ENCODE measurements around the gene ARID5B.

Gene ARID5B

GRCh38 chr10:61991166-61991565 is 89.7 kb downstream of the ARID5B start:
- no peak for DNase-seq (ENCODE audit: low read depth, low spot score)

- DNase-seq (ENCODE audit: low read depth, low spot score) = no peak
Measured at GRCh38 chr10:61992059-61992460, 90.6 kb downstream of the ARID5B start.

- DNase-seq (ENCODE audit: low read depth, low spot score) = no peak
Measured at GRCh38 chr10:61992671-61993668, 91.5 kb downstream of the ARID5B start.

GRCh38 chr10:61993711-61994401 is 92.4 kb downstream of the ARID5B start:
- no peak for DNase-seq (ENCODE audit: low read depth, low spot score)

GRCh38 chr10:61994405-61995219 is 93.1 kb downstream of the ARID5B start:
- no peak for DNase-seq (ENCODE audit: low read depth, low spot score)

GRCh38 chr10:61995220-61995503 is 93.7 kb downstream of the ARID5B start:
- no peak for DNase-seq (ENCODE audit: low read depth, low spot score)

- no peak for DNase-seq (ENCODE audit: low read depth, low spot score)
Measured at GRCh38 chr10:61998937-61999336, 97.4 kb downstream of the ARID5B start.

- no peak for DNase-seq (ENCODE audit: low read depth, low spot score)
Measured at GRCh38 chr10:62000037-62000603, 98.6 kb downstream of the ARID5B start.

- DNase-seq (ENCODE audit: low read depth, low spot score) = no peak
Measured at GRCh38 chr10:62000726-62001125, 99.2 kb downstream of the ARID5B start.

- no peak for DNase-seq (ENCODE audit: low read depth, low spot score)
Measured at GRCh38 chr10:62001898-62002297, 100.4 kb downstream of the ARID5B start.

GRCh38 chr10:62002753-62003152 is 101.3 kb downstream of the ARID5B start:
- DNase-seq (ENCODE audit: low read depth, low spot score) = no peak

- DNase-seq (ENCODE audit: low read depth, low spot score) = no peak
Measured at GRCh38 chr10:62004042-62004441, 102.5 kb downstream of the ARID5B start.

GRCh38 chr10:62005281-62005680 is 103.8 kb downstream of the ARID5B start:
- DNase-seq (ENCODE audit: low read depth, low spot score) = no peak

GRCh38 chr10:62005687-62006086 is 104.2 kb downstream of the ARID5B start:
- DNase-seq (ENCODE audit: low read depth, low spot score) = no peak

GRCh38 chr10:62007145-62007544 is 105.6 kb downstream of the ARID5B start:
- DNase-seq (ENCODE audit: low read depth, low spot score) = no peak

- DNase-seq (ENCODE audit: low read depth, low spot score) = no peak
Measured at GRCh38 chr10:62008196-62008595, 106.7 kb downstream of the ARID5B start.

GRCh38 chr10:62008946-62009345 is 107.4 kb downstream of the ARID5B start:
- no peak for DNase-seq (ENCODE audit: low read depth, low spot score)

GRCh38 chr10:62010366-62010765 is 108.9 kb downstream of the ARID5B start:
- no peak for DNase-seq (ENCODE audit: low read depth, low spot score)

- DNase-seq (ENCODE audit: low read depth, low spot score) = no peak
Measured at GRCh38 chr10:62011558-62011957, 110.1 kb downstream of the ARID5B start.

- no peak for DNase-seq (ENCODE audit: low read depth, low spot score)
Measured at GRCh38 chr10:62012318-62012717, 110.8 kb downstream of the ARID5B start.

- DNase-seq (ENCODE audit: low read depth, low spot score) = no peak
Measured at GRCh38 chr10:62014510-62014909, 113.0 kb downstream of the ARID5B start.

GRCh38 chr10:62015994-62016393 is 114.5 kb downstream of the ARID5B start:
- no peak for DNase-seq (ENCODE audit: low read depth, low spot score)
